ENCODE results near the gene SAP30BP. TPM values are rescaled to one million over a fixed set of nuclear protein-coding genes. Genes with fewer than 3 reads are reported as not detected.

Gene SAP30BP
- total and polyA plus RNA-seq, 4 donors, result 20.9 to 33.4 (median 30.2) TPM

- WGBS, result 87% methylated on average over 25 of the region's 25 CpGs
- no peaks in the 10 kb centered on the region for H3K27me3 ChIP-seq (ENCODE audit: control insufficient read depth in 4 of 4, insufficient read depth in 4 of 4, low read length in 3 of 4)
- H3K9me3 ChIP-seq (ENCODE audit: control insufficient read depth in 4 of 4, low read length in 3 of 4), result no peaks in the 10 kb centered on the region
- no peak for DNase-seq (ENCODE audit: low spot score)
- TF ChIP-seq EGR1 (IDR thresholded peaks at IDR 0.05; ENCODE audit: low read depth in 2 of 2) (no peak), CTCF (IDR thresholded peaks at IDR 0.05; ENCODE audit: low read depth, low read length, missing input control) (no peak), ATF3 (IDR thresholded peaks at IDR 0.05) (no peak), SP1 (IDR thresholded peaks at IDR 0.05) (no peak), HNF4A (conservative IDR thresholded peaks at IDR 0.05) (no peak), GABPA (IDR thresholded peaks at IDR 0.05 in 1 of 2, conservative IDR thresholded peaks at IDR 0.05 in 1 of 2) (no peak), JUND (IDR thresholded peaks at IDR 0.05) (no peak), HNF4G (IDR thresholded peaks at IDR 0.05) (no peak), RXRA (IDR thresholded peaks at IDR 0.05) (no peak), REST (IDR thresholded peaks at IDR 0.05) (no peak), TAF1 (conservative IDR thresholded peaks at IDR 0.05) (no peak), RAD21 (IDR thresholded peaks at IDR 0.05) (no peak)
- TF ChIP-seq, protein P1, sequence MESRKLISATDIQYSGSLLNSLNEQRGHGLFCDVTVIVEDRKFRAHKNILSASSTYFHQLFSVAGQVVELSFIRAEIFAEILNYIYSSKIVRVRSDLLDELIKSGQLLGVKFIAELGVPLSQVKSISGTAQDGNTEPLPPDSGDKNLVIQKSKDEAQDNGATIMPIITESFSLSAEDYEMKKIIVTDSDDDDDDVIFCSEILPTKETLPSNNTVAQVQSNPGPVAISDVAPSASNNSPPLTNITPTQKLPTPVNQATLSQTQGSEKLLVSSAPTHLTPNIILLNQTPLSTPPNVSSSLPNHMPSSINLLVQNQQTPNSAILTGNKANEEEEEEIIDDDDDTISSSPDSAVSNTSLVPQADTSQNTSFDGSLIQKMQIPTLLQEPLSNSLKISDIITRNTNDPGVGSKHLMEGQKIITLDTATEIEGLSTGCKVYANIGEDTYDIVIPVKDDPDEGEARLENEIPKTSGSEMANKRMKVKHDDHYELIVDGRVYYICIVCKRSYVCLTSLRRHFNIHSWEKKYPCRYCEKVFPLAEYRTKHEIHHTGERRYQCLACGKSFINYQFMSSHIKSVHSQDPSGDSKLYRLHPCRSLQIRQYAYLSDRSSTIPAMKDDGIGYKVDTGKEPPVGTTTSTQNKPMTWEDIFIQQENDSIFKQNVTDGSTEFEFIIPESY (IDR thresholded peaks at IDR 0.05), result no peak
- no peaks in the 10 kb centered on the region for H3K36me3 ChIP-seq (ENCODE audit: control insufficient read depth in 4 of 4, insufficient read depth in 3 of 4, low read depth in 1 of 4, low read length in 3 of 4)
- H3K4me1 ChIP-seq (ENCODE audit: control insufficient read depth in 4 of 4, insufficient read depth in 4 of 4, low read length in 3 of 4), result peaks cover 2 to 7% (median 2%) of the 10 kb centered on the region in 4 donors
- H3K4me3 ChIP-seq (ENCODE audit: low read depth in 1 of 3, low read length in 3 of 3), result no peak overlapping the region
- no peak overlapping the region for H3K9ac ChIP-seq (ENCODE audit: low read depth in 1 of 2, low read length in 2 of 2)
- no peak overlapping the region for H3K27ac ChIP-seq (ENCODE audit: low read depth in 1 of 2, low read length in 2 of 2)
Measured at GRCh38 chr17:75742337-75742736, 75.2 kb downstream of the SAP30BP start.

DNA sequence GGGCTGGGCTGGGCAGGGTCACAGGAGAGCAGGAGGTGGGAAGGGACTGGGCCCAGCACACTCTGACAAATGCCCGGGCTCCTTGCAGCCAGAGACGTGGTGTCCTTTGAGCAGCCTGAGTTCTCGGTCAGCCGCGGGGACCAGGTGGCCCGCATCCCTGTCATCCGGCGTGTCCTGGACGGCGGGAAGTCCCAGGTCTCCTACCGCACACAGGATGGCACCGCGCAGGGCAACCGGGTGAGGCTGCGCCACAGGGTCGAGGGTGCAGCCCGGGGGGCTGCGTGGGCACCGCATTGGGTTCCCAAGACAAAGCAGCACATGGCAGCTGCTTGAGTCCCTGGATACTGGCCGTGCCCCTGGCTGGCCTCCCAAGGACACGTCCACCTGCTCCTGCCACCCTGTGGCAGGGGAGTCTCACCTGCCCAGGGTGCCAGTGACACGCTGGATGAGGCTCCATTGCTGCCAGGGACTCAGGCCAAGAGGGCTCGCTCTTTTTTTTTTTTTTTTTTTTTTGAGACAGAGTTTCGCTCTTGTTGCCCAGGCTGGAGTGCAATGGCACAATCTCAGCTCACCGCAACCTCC, 76.6 kb downstream of the SAP30BP start:
- Histone ChIP-seq H3K9me3 (ENCODE audit: control insufficient read depth in 4 of 4, low read length in 3 of 4) (no peaks in the 10 kb centered on the region), H3K4me3 (ENCODE audit: low read depth in 1 of 3, low read length in 3 of 3) (no peak overlapping the region), H3K27me3 (ENCODE audit: control insufficient read depth in 4 of 4, insufficient read depth in 4 of 4, low read length in 3 of 4) (no peaks in the 10 kb centered on the region), H3K4me1 (ENCODE audit: control insufficient read depth in 4 of 4, insufficient read depth in 4 of 4, low read length in 3 of 4) (peaks cover 0 to 4% (median 0%) of the 10 kb centered on the region in 4 donors), H3K36me3 (ENCODE audit: control insufficient read depth in 4 of 4, insufficient read depth in 3 of 4, low read depth in 1 of 4, low read length in 3 of 4) (no peaks in the 10 kb centered on the region), H3K27ac (ENCODE audit: low read depth in 1 of 2, low read length in 2 of 2) (no peak overlapping the region), H3K9ac (ENCODE audit: low read depth in 1 of 2, low read length in 2 of 2) (no peak overlapping the region)
- 91% methylated on average over 25 of the region's 25 CpGs for WGBS
- no peak for DNase-seq (ENCODE audit: low spot score)
- TF ChIP-seq MAX (IDR thresholded peaks at IDR 0.05) (no peak), REST (IDR thresholded peaks at IDR 0.05) (no peak), RAD21 (IDR thresholded peaks at IDR 0.05) (no peak), YY1 (IDR thresholded peaks at IDR 0.05) (no peak), HNF4A (conservative IDR thresholded peaks at IDR 0.05) (no peak), SP1 (IDR thresholded peaks at IDR 0.05) (no peak), EGR1 (IDR thresholded peaks at IDR 0.05; ENCODE audit: low read depth in 2 of 2) (no peak), RXRA (IDR thresholded peaks at IDR 0.05) (no peak), HNF4G (IDR thresholded peaks at IDR 0.05) (no peak), FOXA2 (IDR thresholded peaks at IDR 0.05) (no peak), TAF1 (conservative IDR thresholded peaks at IDR 0.05) (no peak)
- TF ChIP-seq, protein P1 (IDR thresholded peaks at IDR 0.05), result no peak
